ENCODE measurements around the gene ARRDC2. TPM values are rescaled to one million over a fixed set of nuclear protein-coding genes. Genes with fewer than 3 reads are reported as not detected.

The ARRDC2 gene
- total and polyA plus RNA-seq, 2 of the 13 experiments (the other 11 are each of a cell fraction or from before 2014, with no cell fraction given) = 2.1 to 3.4 TPM

- TF ChIP-seq ZNF720 (CRISPR knock-in tag; IDR thresholded peaks at IDR 0.05) (no peak), ZNF10 (CRISPR knock-in tag; IDR thresholded peaks at IDR 0.05; ENCODE audit: borderline replicate concordance, low read depth) (no peak), ZNF510 (CRISPR knock-in tag; IDR thresholded peaks at IDR 0.05; ENCODE audit: low read depth) (no peak), ZKSCAN1 (IDR thresholded peaks at IDR 0.05; ENCODE audit: low read length) (no peak), NFAT5 (CRISPR knock-in tag; IDR thresholded peaks at IDR 0.05) (no peak), ZNF883 (CRISPR knock-in tag; IDR thresholded peaks at IDR 0.05; ENCODE audit: not compliant biosample characterization) (no peak), THYN1 (CRISPR knock-in tag; IDR thresholded peaks at IDR 0.05; ENCODE audit: borderline replicate concordance, low read depth) (no peak), ZNF678 (CRISPR knock-in tag; IDR thresholded peaks at IDR 0.05) (no peak), TEAD3 (CRISPR knock-in tag; optimal IDR thresholded peaks at IDR 0.05; ENCODE audit: borderline replicate concordance) (no peak), FOSL2 (CRISPR knock-in tag; IDR thresholded peaks at IDR 0.05) (peak; percentile 48), REPIN1 (CRISPR knock-in tag; IDR thresholded peaks at IDR 0.05; ENCODE audit: borderline replicate concordance, low read depth) (no peak; the same call in 1 of the 2 replicates), ZNF33B (CRISPR knock-in tag; IDR thresholded peaks at IDR 0.05) (0 out of 2 replicates have a peak, but pooled peaks have one; percentile 46), TEF (CRISPR knock-in tag; IDR thresholded peaks at IDR 0.05) (no peak), ZBTB42 (CRISPR knock-in tag; IDR thresholded peaks at IDR 0.05) (no peak), ZFYVE20 (CRISPR knock-in tag; IDR thresholded peaks at IDR 0.05; ENCODE audit: borderline replicate concordance, low read depth) (no peak), STAT6 (CRISPR knock-in tag; IDR thresholded peaks at IDR 0.05; ENCODE audit: borderline replicate concordance) (no peak), PHB2 (IDR thresholded peaks at IDR 0.05; ENCODE audit: partially characterized antibody) (no peak), SNRNP70 (IDR thresholded peaks at IDR 0.05; ENCODE audit: low read depth, low read length) (no peak), ZIK1 (CRISPR knock-in tag; IDR thresholded peaks at IDR 0.05; ENCODE audit: borderline replicate concordance, low read depth) (no peak), NR1H2 (CRISPR knock-in tag; IDR thresholded peaks at IDR 0.05; ENCODE audit: borderline replicate concordance, low read depth) (no peak), ATM (IDR thresholded peaks at IDR 0.05; ENCODE audit: borderline replicate concordance) (no peak), ZBTB7B (CRISPR knock-in tag; IDR thresholded peaks at IDR 0.05) (peak; percentile 69; the same call in 1 of the 2 replicates)
These were observed 50.4 kb downstream of the ARRDC2 start (continued) for GRCh38 chr19:18058208-18059009.
